ENCODE results near the gene MKX.

The MKX gene

DNA sequence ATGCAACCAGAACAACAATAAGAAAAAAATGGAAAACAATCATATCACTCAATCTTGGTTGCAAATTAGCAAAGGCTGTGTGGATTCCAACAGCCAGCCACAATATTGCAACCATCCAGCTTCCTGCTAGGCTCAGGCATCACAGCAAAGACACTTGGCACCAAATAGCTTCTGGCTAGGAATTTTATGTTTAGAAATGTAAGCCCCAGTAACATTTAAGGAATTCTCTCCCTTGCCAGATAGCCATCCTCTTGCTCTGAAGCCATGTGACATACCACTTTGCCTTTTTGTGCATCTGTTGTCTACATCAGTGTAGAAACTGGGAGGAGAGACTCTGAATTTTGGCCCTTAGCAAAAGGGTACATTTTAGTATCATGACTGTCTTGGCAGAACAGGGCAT is 22.2 kb downstream of the MKX start:
- no peak overlapping the region for H3K4me3 ChIP-seq (ENCODE audit: low read length)
- TF ChIP-seq, protein P1, sequence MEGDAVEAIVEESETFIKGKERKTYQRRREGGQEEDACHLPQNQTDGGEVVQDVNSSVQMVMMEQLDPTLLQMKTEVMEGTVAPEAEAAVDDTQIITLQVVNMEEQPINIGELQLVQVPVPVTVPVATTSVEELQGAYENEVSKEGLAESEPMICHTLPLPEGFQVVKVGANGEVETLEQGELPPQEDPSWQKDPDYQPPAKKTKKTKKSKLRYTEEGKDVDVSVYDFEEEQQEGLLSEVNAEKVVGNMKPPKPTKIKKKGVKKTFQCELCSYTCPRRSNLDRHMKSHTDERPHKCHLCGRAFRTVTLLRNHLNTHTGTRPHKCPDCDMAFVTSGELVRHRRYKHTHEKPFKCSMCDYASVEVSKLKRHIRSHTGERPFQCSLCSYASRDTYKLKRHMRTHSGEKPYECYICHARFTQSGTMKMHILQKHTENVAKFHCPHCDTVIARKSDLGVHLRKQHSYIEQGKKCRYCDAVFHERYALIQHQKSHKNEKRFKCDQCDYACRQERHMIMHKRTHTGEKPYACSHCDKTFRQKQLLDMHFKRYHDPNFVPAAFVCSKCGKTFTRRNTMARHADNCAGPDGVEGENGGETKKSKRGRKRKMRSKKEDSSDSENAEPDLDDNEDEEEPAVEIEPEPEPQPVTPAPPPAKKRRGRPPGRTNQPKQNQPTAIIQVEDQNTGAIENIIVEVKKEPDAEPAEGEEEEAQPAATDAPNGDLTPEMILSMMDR (conservative IDR thresholded peaks at IDR 0.05; ENCODE audit: low read length): no peak
- DNase-seq (ENCODE audit: low read depth): peak; percentile 100

DNA sequence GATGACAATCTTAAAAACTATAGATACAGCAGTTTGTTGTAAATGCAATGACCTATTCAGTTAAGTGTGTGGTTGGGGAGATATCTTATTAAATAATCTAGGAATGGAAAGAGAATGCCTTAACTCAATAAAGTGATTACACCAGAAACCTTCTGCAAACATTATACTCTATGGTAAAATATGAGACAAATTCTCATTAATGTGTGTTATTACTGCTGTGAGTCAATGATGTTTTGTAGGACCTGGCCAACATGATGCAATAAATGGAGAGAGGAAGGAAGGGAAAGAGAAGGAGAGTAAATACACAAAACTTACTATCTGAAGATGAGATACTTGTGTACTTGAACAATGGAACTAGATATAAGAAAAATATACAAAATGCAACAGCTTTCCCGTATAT is 25.1 kb downstream of the MKX start:
- TF ChIP-seq, protein P1 (conservative IDR thresholded peaks at IDR 0.05; ENCODE audit: low read length): no peak
- no peak overlapping the region for H3K4me3 ChIP-seq (ENCODE audit: low read length)
- DNase-seq (ENCODE audit: low read depth): peak; percentile 51

DNA sequence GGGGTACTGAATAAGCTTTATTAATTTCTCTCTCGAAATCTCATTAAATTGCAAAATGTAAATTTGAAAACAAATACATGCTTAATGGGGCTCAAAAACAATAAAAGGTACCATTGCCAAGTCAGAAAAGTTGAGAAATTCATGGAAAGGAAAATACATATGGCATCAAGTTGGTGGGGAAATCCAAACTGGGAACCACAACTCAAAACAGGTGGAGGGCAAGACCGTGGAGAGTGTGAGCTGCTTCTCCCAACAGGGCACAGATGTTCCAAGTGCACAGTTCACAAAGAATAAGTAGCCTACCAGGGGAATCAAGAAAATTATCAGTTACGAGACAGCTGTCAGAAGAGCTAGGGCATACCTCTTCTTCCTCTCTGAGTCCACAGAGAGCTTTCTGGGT is 26.6 kb downstream of the MKX start:
- H3K4me3 ChIP-seq (ENCODE audit: low read length): no peak overlapping the region
- TF ChIP-seq, protein P1 (conservative IDR thresholded peaks at IDR 0.05; ENCODE audit: low read length): no peak
- peak; percentile 58 for DNase-seq (ENCODE audit: low read depth)

DNA sequence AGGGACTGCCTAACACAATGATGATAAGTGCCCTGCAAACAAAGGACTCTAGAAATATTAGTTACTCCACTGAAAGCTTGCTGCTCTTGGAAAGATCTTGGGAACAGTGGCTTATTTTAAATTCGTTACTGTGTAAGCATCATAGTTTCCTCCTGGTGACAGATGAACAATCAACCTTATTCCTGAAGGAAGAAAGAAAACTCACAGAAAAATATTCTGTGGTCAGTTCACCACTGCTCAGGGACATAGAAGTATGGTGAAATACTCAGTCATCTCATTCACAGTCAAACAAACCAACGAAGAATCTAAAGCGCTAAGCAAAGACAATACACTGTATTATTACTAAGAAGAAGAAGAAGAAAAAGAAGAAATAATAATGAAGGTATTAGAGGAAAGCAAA is 27.8 kb downstream of the MKX start:
- TF ChIP-seq, protein P1 (conservative IDR thresholded peaks at IDR 0.05; ENCODE audit: low read length): no peak
- DNase-seq (ENCODE audit: low read depth): peak; percentile 25

DNA sequence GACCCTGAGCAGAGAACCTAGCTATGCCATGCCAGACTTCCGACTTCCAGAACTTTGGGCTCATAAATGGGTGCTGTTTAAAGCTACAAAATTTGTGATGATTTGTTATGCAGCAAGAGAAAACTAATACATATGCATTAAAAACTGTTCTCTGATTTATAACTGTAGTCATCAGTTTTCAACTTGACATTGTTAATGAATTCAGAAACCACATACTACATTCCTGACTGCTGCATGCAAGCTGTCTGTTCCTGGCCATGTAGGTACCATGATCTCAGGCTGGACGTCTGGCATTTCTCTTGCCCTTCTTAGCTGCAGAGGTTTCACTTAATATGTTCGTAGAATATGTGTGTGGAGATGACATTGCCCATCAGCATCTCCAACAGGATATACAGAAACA is 28.4 kb downstream of the MKX start:
- no peak overlapping the region for H3K4me3 ChIP-seq (ENCODE audit: low read length)
- TF ChIP-seq, protein P1 (conservative IDR thresholded peaks at IDR 0.05; ENCODE audit: low read length): no peak
- no peak for DNase-seq (ENCODE audit: low read depth)

More for the DNA sequence above, 27.8 kb downstream of the MKX start:
- no peak overlapping the region for H3K4me3 ChIP-seq (ENCODE audit: low read length)

DNA sequence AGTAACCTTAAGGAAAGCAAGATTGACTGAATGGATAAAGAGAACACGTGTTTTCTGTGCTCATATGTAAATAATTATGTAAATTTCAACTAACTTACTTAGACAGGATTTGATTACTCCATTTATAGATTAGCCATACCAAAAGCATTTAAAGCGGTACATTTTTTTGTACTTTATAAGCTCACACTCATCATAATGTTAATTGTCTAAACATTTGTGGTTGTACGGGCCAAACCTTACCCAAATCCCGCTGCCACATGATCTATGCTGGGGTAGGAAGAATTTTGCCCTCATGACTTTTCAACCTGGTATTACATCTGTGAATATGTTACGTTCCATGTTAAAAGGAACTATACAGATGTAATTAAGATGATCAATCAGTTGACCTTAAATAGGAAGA is 29.1 kb downstream of the MKX start:
- TF ChIP-seq, protein P1 (conservative IDR thresholded peaks at IDR 0.05; ENCODE audit: low read length): no peak

DNA sequence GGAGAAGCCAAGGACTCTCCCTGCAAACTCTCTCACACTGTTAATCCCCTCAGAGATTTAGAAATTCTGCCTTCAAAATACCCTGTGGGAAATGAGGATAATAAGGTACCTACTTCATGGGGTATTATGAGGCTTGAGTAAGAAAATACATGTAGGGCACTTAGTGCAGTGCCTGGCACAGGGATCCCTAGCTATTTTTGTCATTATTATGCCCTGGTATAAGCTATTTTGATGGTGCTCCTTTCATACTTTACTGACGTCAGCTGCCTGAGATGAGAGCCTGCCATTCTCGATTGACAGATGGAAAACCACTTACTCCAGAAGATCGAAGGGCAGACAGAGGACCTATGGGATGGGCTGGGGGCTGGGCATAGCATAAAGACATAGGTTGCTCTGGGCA is 30.1 kb downstream of the MKX start:
- TF ChIP-seq, protein P1 (conservative IDR thresholded peaks at IDR 0.05; ENCODE audit: low read length): no peak

More for the DNA sequence above, 29.1 kb downstream of the MKX start:
- H3K4me3 ChIP-seq (ENCODE audit: low read length): no peak overlapping the region
- peak; percentile 25 for DNase-seq (ENCODE audit: low read depth)

More for the DNA sequence above, 30.1 kb downstream of the MKX start:
- DNase-seq (ENCODE audit: low read depth): no peak
- no peak overlapping the region for H3K4me3 ChIP-seq (ENCODE audit: low read length)

All from AG10803 (cell line).